Neuronal stem cell (in vitro differentiated cells): Measurements from ENCODE around the gene MPV17L2.
A peak's percentile ranks its signal among the peaks of the same experiment; 100 is the strongest.

Experiments
- DNase-seq: peaks from one replicate; pipeline ENCODE4 v3.0.0-alpha.2; 2013; ENCODE audit warnings: low spot score
- H2AFZ ChIP-seq: one replicate; pipeline ENCODE4 v1.6.1; 2013; ENCODE audit warnings: mild to moderate bottlenecking, low read length, inconsistent platforms
- H2AK5ac ChIP-seq: 2 replicates; pipeline ENCODE4 v1.6.1; 2013; ENCODE audit warnings: low read depth, mild to moderate bottlenecking, inconsistent platforms, low read length, moderate library complexity, mixed read lengths
- H2BK120ac ChIP-seq: 2 replicates; pipeline ENCODE4 v1.6.1; 2013; ENCODE audit warnings: low read depth, mild to moderate bottlenecking, inconsistent platforms, low read length, moderate library complexity, mixed read lengths
- H2BK12ac ChIP-seq: one replicate; pipeline ENCODE4 v1.6.1; 2013; ENCODE audit warnings: low read length, inconsistent platforms
- H2BK15ac ChIP-seq: 2 replicates; pipeline ENCODE4 v1.6.1; 2013; ENCODE audit warnings: mild to moderate bottlenecking, low read length, inconsistent platforms, mixed read lengths
- H2BK5ac ChIP-seq: one replicate; pipeline ENCODE4 v1.6.1; 2013; ENCODE audit warnings: inconsistent platforms, mild to moderate bottlenecking, low read length, moderate library complexity
- H3K14ac ChIP-seq: one replicate; pipeline ENCODE4 v1.6.1; 2013; ENCODE audit warnings: low read length, inconsistent platforms
- H3K18ac ChIP-seq: 2 replicates; pipeline ENCODE4 v1.6.1; 2013; ENCODE audit warnings: low read length, inconsistent platforms
- H3K23ac ChIP-seq: 2 replicates; pipeline ENCODE4 v1.6.1; 2013; ENCODE audit warnings: low read depth, mild to moderate bottlenecking, mixed read lengths, low read length, inconsistent platforms; ENCODE audit not compliant: poor library complexity
- H3K27ac ChIP-seq: replicated peaks from 3 replicates; pipeline ENCODE4 v1.5.1; 2013; ENCODE audit warnings: low read length, inconsistent platforms
- H3K27me3 ChIP-seq, 3 experiments: 2 replicates each; pipeline ENCODE4 v1.6.1; 2013; ENCODE audit warnings: low read length in 3 of 3, mild to moderate bottlenecking in 2 of 3, inconsistent platforms in 1 of 3, low read depth in 1 of 3, mixed read lengths in 1 of 3, moderate library complexity in 1 of 3; ENCODE audit not compliant: control insufficient read depth in 3 of 3, insufficient read depth in 3 of 3
- H3K36me3 ChIP-seq, 2 donors: replicated peaks in 1 of 2; 2 replicates each; pipeline ENCODE4 v1.6.1; 2013; ENCODE audit warnings: low read length in 2 of 2; ENCODE audit not compliant: control insufficient read depth in 2 of 2, insufficient read depth in 2 of 2
- H3K4ac ChIP-seq: 2 replicates; pipeline ENCODE4 v1.6.1; 2013; ENCODE audit warnings: inconsistent platforms, mild to moderate bottlenecking, low read length, moderate library complexity
- H3K4me1 ChIP-seq, 2 donors: 1 replicate in 1 of 2; 2 replicates in 1 of 2; pipeline ENCODE4 v1.6.1; 2013; ENCODE audit warnings: low read length in 2 of 2, low read depth in 1 of 2; ENCODE audit not compliant: control insufficient read depth in 2 of 2, insufficient read depth in 1 of 2
- H3K4me2 ChIP-seq: one replicate; pipeline ENCODE4 v1.6.1; 2013; ENCODE audit warnings: mild to moderate bottlenecking, low read length, inconsistent platforms; ENCODE audit not compliant: insufficient read depth, poor library complexity, severe bottlenecking
- H3K4me3 ChIP-seq, 2 donors: 2 replicates each; pipeline ENCODE4 v1.5.1; 2013; ENCODE audit warnings: low read length in 2 of 2, mild to moderate bottlenecking in 2 of 2, inconsistent platforms in 1 of 2, moderate library complexity in 1 of 2
- H3K79me1 ChIP-seq: one replicate; pipeline ENCODE4 v1.6.1; 2013; ENCODE audit warnings: low read depth, mild to moderate bottlenecking, inconsistent platforms, low read length, moderate library complexity
- H3K9ac ChIP-seq: one replicate; pipeline ENCODE4 v1.6.1; 2013; ENCODE audit warnings: mild to moderate bottlenecking, low read depth, low read length, inconsistent platforms; ENCODE audit not compliant: poor library complexity
- H3K9me3 ChIP-seq, 2 donors: replicated peaks in 1 of 2; 2 replicates each; pipeline versions ENCODE3 to v1.6.1; 2013; ENCODE audit warnings: low read length in 2 of 2, mild to moderate bottlenecking in 2 of 2, inconsistent platforms in 1 of 2, low read depth in 1 of 2, mixed read lengths in 1 of 2, moderate library complexity in 1 of 2; ENCODE audit not compliant: control insufficient read depth in 2 of 2, insufficient read depth in 1 of 2
- H4K8ac ChIP-seq: one replicate; pipeline ENCODE4 v1.6.1; 2013; ENCODE audit warnings: low read depth, mild to moderate bottlenecking, inconsistent platforms, low read length, moderate library complexity
- H4K91ac ChIP-seq: one replicate; pipeline ENCODE4 v1.6.1; 2013; ENCODE audit warnings: low read length, low read depth, mild to moderate bottlenecking, inconsistent platforms; ENCODE audit not compliant: poor library complexity
- WGBS, 2 donors: extraction: QIAGEN DNeasy Blood & Tissue Kit; methylation state at CpG; one replicate each; pipeline ENCODE4 v1.1.7; 2013; ENCODE audit warnings: missing lambda C conversion rate in 2 of 2, mixed read lengths in 1 of 2; ENCODE audit not compliant: insufficient read length in 2 of 2, insufficient replicate concordance in 1 of 2; ENCODE audit errors: extremely low coverage in 2 of 2; 5-methylcytosine and 5-hydroxymethylcytosine counted together

The MPV17L2 gene

GRCh38 chr19:18190278-18190677 lies 2.7 kb upstream of the MPV17L2 start:
- Histone ChIP-seq H3K23ac (no peak overlapping the region), H2BK12ac (no peak overlapping the region), H2BK5ac (no peak overlapping the region), H3K27me3 (no peaks in the 10 kb centered on the region), H2AFZ (no peak overlapping the region), H3K14ac (no peak overlapping the region), H3K9me3 (no peaks in the 10 kb centered on the region), H3K9ac (no peak overlapping the region), H3K4me1 (peaks cover 7 to 14% of the 10 kb centered on the region in 2 donors), H3K4ac (no peak overlapping the region), H2AK5ac (no peak overlapping the region), H2BK120ac (no peak overlapping the region), H3K27ac (no peak overlapping the region), H3K4me2 (no peak overlapping the region), H3K18ac (no peak overlapping the region), H3K36me3 (peaks cover 0 to 4% of the 10 kb centered on the region in 2 donors), H2BK15ac (no peak overlapping the region), H3K79me1 (no peaks in the 10 kb centered on the region), H4K91ac (no peak overlapping the region), H4K8ac (no peak overlapping the region), H3K4me3 (no peak overlapping the region)
- no CpG with 5 or more reads among the region's 4 CpGs for WGBS, 2 donors
- DNase-seq = no peak

- Histone ChIP-seq H2BK15ac (no peak overlapping the region), H3K14ac (no peak overlapping the region), H3K4me3 (no peak overlapping the region), H3K18ac (no peak overlapping the region), H2BK5ac (no peak overlapping the region), H2AK5ac (no peak overlapping the region), H3K27ac (no peak overlapping the region), H2AFZ (peak overlapping the region; percentile 55), H3K9me3 (no peaks in the 10 kb centered on the region), H3K36me3 (peaks cover 8 to 15% of the 10 kb centered on the region in 2 donors), H3K27me3 (no peaks in the 10 kb centered on the region), H2BK120ac (no peak overlapping the region), H3K79me1 (no peaks in the 10 kb centered on the region), H3K23ac (no peak overlapping the region), H4K8ac (no peak overlapping the region), H3K4me2 (no peak overlapping the region), H3K4me1 (peaks cover 7 to 14% of the 10 kb centered on the region in 2 donors), H3K9ac (no peak overlapping the region), H4K91ac (no peak overlapping the region), H3K4ac (no peak overlapping the region), H2BK12ac (no peak overlapping the region)
- no CpG with 5 or more reads among the region's 5 CpGs for WGBS, 2 donors
- no peak for DNase-seq
These were observed 1.4 kb upstream of the MPV17L2 start for GRCh38 chr19:18191640-18192062.

- WGBS, 2 donors = no CpG with 5 or more reads among the region's 46 CpGs
- no peak overlapping the region for H3K4ac ChIP-seq
- H3K79me1 ChIP-seq = peaks cover under 1% of the 10 kb centered on the region
These were observed 566 bp downstream of the MPV17L2 start for GRCh38 chr19:18193388-18194180.

GRCh38 chr19:18194181-18194530 lies 1.1 kb downstream of the MPV17L2 start:
- Histone ChIP-seq H3K14ac (no peak overlapping the region), H3K4me1 (peaks cover 7 to 14% of the 10 kb centered on the region in 2 donors), H3K18ac (no peak overlapping the region), H3K4me2 (no peak overlapping the region), H3K27me3 (no peaks in the 10 kb centered on the region), H3K23ac (no peak overlapping the region), H3K4ac (no peak overlapping the region), H2BK120ac (no peak overlapping the region), H3K9me3 (no peaks in the 10 kb centered on the region), H3K27ac (no peak overlapping the region), H4K91ac (no peak overlapping the region), H2AFZ (no peak overlapping the region), H2BK12ac (no peak overlapping the region), H3K4me3 (peak overlapping the region; percentile 75 to 94), H2BK15ac (no peak overlapping the region), H3K36me3 (peaks cover 8 to 31% of the 10 kb centered on the region in 2 donors), H3K79me1 (peaks cover 1% of the 10 kb centered on the region), H3K9ac (peak overlapping the region; percentile 78), H2BK5ac (no peak overlapping the region), H2AK5ac (peak overlapping the region; percentile 40), H4K8ac (no peak overlapping the region)
- WGBS, 2 donors = no CpG with 5 or more reads among the region's 12 CpGs
- no peak for DNase-seq

More at GRCh38 chr19:18193388-18194180, 566 bp downstream of the MPV17L2 start:
- no peak overlapping the region for H2BK5ac ChIP-seq
- no peak overlapping the region for H4K8ac ChIP-seq
- H3K18ac ChIP-seq = peak overlapping the region; percentile 90
- H3K27ac ChIP-seq = peak overlapping the region; percentile 54
- H2BK120ac ChIP-seq = peak overlapping the region; percentile 61
- H3K14ac ChIP-seq = no peak overlapping the region
- H2BK15ac ChIP-seq = peak overlapping the region; percentile 89
- H3K9ac ChIP-seq = peak overlapping the region; percentile 98
- no peak for DNase-seq
- H3K9me3 ChIP-seq = no peaks in the 10 kb centered on the region
- no peak overlapping the region for H2BK12ac ChIP-seq
- peak overlapping the region; percentile 75 to 94 for H3K4me3 ChIP-seq
- H3K27me3 ChIP-seq = no peaks in the 10 kb centered on the region
- H3K36me3 ChIP-seq = peaks cover 8 to 27% of the 10 kb centered on the region in 2 donors
- H3K23ac ChIP-seq = peak overlapping the region; percentile 27
- peak overlapping the region; percentile 86 for H2AFZ ChIP-seq
- peak overlapping the region; percentile 40 for H2AK5ac ChIP-seq
- H3K4me2 ChIP-seq = peak overlapping the region; percentile 66
- no peak overlapping the region for H4K91ac ChIP-seq
- peaks cover 7 to 14% of the 10 kb centered on the region in 2 donors for H3K4me1 ChIP-seq
